Measurements from ENCODE around the gene ZNF444.

The ZNF444 gene

GRCh38 chr19:56121180-56122167, 19.6 kb upstream of the ZNF444 start, which contains the start of gene ZNF787:
Gene ZNF787 (minus strand): TSS chr19:56121295. CDS start chr19:56103217, 18,078 bp downstream.
- peak; percentile 90 to 96 for DNase-seq (ENCODE audit: low read depth in 2 of 2, low spot score in 1 of 2)

- DNase-seq (ENCODE audit: low read depth in 2 of 2, low spot score in 1 of 2) = no peak
These were observed 17.7 kb upstream of the ZNF444 start for GRCh38 chr19:56123266-56123891.

DNA sequence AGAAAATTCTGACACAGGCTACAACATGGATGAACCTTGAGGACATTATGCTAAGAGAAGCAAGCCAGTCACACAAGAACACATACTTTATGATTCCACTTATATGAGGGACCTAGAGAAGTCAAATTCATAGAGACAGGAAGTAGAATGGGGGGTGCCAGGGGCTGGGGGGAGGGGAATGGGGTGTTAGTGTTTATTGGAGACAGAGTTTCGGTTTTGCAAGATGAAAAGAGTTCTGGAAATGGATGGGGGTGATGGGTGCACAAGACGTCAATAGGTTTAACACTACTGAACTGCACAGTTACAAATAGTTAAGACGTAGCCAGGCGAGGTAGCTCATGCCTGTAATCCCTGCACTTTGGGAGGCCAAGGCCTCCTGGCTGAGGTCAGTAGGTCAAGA, 16.5 kb upstream of the ZNF444 start:
- DNase-seq (ENCODE audit: low read depth in 2 of 2, low spot score in 1 of 2) = no peak

DNA sequence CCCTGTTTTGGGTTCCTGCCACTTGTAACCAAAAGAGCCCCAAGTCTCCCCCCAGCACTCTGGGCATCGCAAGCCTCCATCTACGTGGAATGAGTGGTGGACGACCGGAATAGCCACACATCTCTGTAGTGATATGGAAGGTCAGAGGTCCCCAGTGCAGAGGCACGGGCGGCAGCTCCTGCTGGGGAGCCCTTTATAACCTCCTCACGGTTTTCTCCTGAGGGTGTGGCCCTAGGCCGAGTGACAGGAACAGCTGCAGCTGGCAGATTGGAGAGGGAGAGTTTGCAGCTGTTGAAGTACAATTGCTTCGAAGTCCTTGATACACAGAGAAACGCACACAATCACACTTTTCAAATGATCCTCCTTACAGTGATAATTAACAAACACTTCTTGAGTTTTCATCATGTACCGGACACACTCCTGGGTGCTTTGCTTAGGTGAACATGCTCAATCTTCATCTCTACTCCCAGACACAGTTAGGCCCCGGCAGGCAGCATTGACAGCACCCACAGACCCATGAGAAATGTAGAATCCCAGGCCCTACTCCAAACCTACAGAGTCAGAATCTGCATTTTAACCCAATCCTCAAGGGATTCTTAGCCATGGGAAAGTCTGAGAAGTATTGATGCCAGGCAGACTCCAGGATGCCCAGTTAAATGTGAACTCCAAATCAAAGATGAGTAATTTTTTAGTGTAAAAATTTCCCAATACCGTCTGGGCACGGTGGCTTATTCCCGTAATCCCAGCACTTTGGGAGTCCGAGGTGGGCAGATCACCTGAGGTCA, 15.1 kb upstream of the ZNF444 start:
- no peak for DNase-seq (ENCODE audit: low read depth in 2 of 2, low spot score in 1 of 2)

GRCh38 chr19:56126983-56127780, 13.9 kb upstream of the ZNF444 start:
- no peak for DNase-seq (ENCODE audit: low read depth in 2 of 2, low spot score in 1 of 2)

DNA sequence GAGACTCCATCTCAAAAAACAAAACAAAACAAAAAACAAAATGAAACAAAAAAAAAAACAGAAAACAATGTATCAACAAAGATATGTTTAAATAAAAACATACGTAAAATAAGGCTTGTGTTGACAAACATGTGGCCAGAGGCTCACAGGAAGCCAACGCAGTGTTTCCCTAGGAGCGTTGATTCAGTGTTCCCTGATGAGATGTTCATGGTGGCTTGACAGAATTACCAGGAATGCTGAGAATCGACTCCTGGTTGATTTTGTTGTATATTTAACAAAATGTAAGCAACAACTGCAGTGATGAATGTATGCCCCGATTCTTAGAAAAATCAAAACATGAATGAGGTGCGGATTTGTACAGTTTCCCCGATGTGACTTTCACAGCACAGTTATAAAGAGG, 11.1 kb upstream of the ZNF444 start:
- no peak for DNase-seq (ENCODE audit: low read depth in 2 of 2, low spot score in 1 of 2)

DNA sequence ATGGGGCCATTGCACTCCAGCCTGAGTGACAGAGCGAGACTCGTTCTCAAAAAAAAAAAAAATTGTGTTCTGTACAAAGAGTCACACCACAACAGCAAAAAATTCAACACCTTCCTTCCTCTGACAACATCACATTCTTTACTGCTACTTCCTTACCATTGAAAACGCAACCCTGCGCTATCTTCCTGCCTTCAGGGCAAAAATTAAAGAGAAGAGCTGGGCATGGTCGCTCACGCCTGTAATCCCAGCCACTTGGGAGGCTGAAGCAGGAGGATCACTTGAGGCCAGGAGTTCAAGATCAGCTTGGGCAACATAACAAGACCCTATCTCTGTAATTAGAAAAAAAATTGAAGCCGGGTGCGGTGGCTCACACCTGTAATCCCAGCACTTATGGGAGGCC, 9.4 kb upstream of the ZNF444 start:
- DNase-seq (ENCODE audit: low read depth in 2 of 2, low spot score in 1 of 2) = no peak

- no peak for DNase-seq (ENCODE audit: low read depth in 2 of 2, low spot score in 1 of 2)
These were observed 8.7 kb upstream of the ZNF444 start for GRCh38 chr19:56132316-56132822.

- no peak for DNase-seq (ENCODE audit: low read depth in 2 of 2, low spot score in 1 of 2)
These were observed 7.0 kb upstream of the ZNF444 start for GRCh38 chr19:56133858-56134653.

GRCh38 chr19:56134654-56134921, 6.5 kb upstream of the ZNF444 start:
- no peak for DNase-seq (ENCODE audit: low read depth in 2 of 2, low spot score in 1 of 2)

- no peak for DNase-seq (ENCODE audit: low read depth in 2 of 2, low spot score in 1 of 2)
These were observed 4.7 kb upstream of the ZNF444 start for GRCh38 chr19:56136362-56136761.

DNA sequence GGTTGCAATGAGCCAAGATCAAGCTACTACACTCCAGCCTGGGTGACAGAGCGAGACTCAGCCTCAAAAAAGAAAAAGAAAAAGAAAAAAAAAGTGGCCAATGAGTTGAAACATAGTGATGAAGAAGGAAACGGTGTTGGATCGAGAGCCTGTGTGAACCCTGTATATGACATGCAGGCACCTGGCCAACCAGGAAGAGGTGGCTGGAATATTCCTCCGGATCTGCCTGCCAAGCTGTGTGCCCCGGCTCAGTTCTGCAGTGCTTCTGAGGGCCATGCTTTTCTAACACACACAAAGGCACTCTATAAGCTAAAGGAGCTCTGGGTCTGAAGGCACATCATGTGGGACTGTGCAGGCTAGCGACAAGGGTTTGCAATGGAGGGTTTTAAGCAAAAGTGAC, 3.7 kb upstream of the ZNF444 start:
- no peak for DNase-seq (ENCODE audit: low read depth in 2 of 2, low spot score in 1 of 2)

DNA sequence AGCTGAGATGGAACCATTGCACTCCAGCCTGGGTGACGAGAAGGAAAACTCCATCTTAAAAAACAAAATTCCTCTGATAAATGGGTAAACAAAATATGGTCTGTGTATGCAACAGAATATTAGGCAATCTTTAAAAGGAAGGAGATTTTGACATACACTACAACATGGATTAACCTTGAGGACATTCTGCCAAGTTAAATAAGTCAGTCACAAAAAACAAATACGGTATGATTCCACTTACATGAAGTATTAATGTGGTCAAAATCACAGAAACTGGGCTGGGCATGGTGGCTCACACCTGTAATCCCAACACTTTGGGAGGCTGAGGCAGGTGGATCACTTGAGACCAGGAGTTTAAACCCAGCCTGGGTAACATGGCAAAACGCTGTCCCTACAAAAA, 3.0 kb upstream of the ZNF444 start:
- no peak for DNase-seq (ENCODE audit: low read depth in 2 of 2, low spot score in 1 of 2)

DNA sequence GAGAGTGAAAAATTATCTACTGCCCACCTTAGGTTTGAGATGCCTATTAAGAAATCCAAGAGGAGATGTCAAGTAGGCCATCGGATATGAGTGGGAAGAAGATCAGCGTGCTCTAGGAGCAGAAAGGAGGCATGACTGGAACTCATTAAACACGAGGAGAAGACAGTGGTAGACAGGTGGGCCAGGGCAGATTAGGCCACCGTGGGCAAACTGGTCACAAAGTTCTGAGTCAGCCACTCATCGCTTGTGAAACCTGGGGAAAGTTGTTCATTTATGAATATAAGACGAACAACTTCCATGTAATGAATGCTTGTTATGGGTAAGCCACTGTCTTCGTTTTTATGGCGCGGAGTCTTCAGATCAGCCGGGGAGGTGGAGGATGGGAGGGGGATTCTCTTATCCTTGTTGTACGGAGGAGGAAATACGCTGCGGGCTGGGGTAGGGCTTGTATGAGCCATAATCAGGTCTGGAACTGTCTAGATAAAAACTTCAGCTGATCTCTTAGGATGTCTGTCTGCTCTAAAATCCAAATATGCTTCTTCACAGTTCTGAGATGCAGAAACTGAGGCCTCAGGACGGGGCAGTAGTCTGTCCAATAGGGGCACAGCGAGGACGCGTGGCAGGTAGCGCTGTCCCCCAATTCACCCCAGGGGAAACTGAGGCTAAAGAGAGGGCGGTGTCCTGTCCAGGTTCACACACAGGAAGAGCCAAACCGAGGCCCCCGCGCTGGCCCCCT, 1.1 kb upstream of the ZNF444 start:
- no peak for DNase-seq (ENCODE audit: low read depth in 2 of 2, low spot score in 1 of 2)

DNA sequence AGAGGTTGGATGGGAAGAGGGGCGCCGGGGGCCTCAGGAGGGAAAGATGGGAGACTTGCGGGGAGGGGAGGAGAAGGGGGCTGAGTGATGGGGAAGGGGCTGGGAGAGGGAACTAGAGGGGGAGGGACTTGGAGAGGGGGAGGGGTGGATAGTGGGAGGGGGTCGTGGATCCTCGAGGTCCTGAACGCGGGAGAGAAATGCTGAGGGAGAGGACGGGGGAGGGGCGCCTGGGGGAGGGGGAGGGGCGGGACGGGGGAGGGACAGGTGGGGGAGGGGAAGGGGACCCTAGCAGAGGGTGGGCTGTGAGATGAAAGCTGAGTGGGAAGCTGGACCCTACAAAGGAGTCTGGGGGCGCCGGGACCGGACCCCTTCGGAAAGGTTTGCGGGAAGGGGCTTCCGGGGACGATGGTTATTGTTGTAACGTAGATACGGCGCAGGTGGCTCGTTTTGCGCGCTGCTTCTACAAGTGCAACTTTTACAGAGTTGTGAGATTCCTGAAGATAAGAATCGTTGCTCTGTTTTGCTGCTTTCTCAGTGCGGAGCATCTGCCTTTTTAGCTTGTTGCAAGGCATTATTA, 418 bp downstream of the ZNF444 start:
- DNase-seq (ENCODE audit: low read depth in 2 of 2, low spot score in 1 of 2) = no peak

GRCh38 chr19:56142087-56142787, 1.1 kb downstream of the ZNF444 start:
- no peak for DNase-seq (ENCODE audit: low read depth in 2 of 2, low spot score in 1 of 2)

- no peak for DNase-seq (ENCODE audit: low read depth in 2 of 2, low spot score in 1 of 2)
These were observed 1.9 kb downstream of the ZNF444 start for GRCh38 chr19:56142897-56143434.

DNA sequence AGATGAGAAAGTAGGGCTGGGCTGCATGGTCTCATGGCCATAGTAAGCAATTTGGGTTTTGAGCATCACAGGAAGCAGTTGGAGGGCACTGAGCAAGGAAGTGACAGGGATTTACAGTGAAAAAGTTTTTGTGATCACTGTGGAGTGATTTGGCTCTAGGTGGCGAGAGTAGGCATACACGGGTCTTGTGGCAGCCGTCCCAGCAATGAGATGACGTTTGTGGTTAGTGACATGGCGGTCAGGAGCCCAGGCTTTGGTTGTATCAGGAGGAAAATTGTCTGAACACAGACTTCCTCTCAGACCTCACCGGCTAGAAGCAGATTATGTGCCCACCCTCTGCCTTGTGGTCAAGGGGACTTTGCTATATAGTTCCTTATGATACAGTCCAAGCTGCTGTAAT, 3.3 kb downstream of the ZNF444 start:
- no peak for DNase-seq (ENCODE audit: low read depth in 2 of 2, low spot score in 1 of 2)
